Gastrocnemius medialis (tissue), 4 donors: ENCODE results near the gene UPK3B. TPM values are rescaled to one million over a fixed set of nuclear protein-coding genes. Genes with fewer than 3 reads are reported as not detected.
"Not testable (repeated sequence)": the region's sequence is repeated elsewhere in the genome, so short reads cannot be mapped to it uniquely, and the experiment has no call there.

Source experiments
- ATAC-seq, 2 donors: fragments of 150-250 bp; one replicate each; pipeline ENCODE4 v1.9.1; 2016
- DNase-seq, 2 donors: peaks; one replicate each; pipeline ENCODE4 v3.0.0-alpha.2; 2019
- H3K27ac ChIP-seq, 4 donors: fragments of 200-600 bp; sonication (generic); 1 replicate in 1 of 4; 2 replicates in 3 of 4; pipeline ENCODE4 v1.5.1; 2016 to 2018; ENCODE audit warnings: mild to moderate bottlenecking in 2 of 4, moderate library complexity in 1 of 4
- H3K27me3 ChIP-seq, 3 donors: fragments of 200-600 bp; sonication (generic) in 2 of 3; 1 replicate in 1 of 3; 2 replicates in 2 of 3; pipeline versions ENCODE4 v1.5.1 to v1.6.0; 2016 to 2019; ENCODE audit warnings: mild to moderate bottlenecking in 1 of 3, moderate library complexity in 1 of 3
- H3K36me3 ChIP-seq, 2 donors: fragments of 200-600 bp; sonication (generic) in 1 of 2; one replicate each; pipeline ENCODE4 v1.5.1; 2017 to 2018
- H3K4me1 ChIP-seq, 2 donors: fragments of 200-600 bp; sonication (generic) in 1 of 2; one replicate each; pipeline ENCODE4 v1.5.1; 2016 to 2017; ENCODE audit warnings: mild to moderate bottlenecking in 2 of 2
- H3K4me3 ChIP-seq, 4 donors: fragments of 200-600 bp; sonication (generic) in 3 of 4; 1 replicate in 1 of 4; 2 replicates in 3 of 4; pipeline ENCODE4 v1.5.1; 2016 to 2019; ENCODE audit warnings: mild to moderate bottlenecking in 2 of 4
- H3K9me3 ChIP-seq, 3 donors: fragments of 200-600 bp; sonication (generic) in 2 of 3; 1 replicate in 1 of 3; 2 replicates in 2 of 3; pipeline ENCODE4 v1.5.1; 2016 to 2019
- CTCF ChIP-seq, 5 experiments: fragments of 450-650 bp in 3 of 5; fragments of 200-600 bp in 2 of 5; sonication (generic) in 2 of 5; IDR thresholded peaks in 4 of 5; conservative IDR thresholded peaks in 1 of 5; 1 replicate in 4 of 5; 2 replicates in 1 of 5; pipeline ENCODE4 v1.5.1; 2016 to 2019; ENCODE audit warnings: antibody characterized with exemption in 5 of 5, mild to moderate bottlenecking in 3 of 5, moderate library complexity in 3 of 5
- POLR2A ChIP-seq, 2 donors: fragments of 450-650 bp; IDR thresholded peaks; one replicate each; pipeline ENCODE4 v1.6.1; 2017; ENCODE audit warnings: antibody characterized with exemption in 2 of 2, mild to moderate bottlenecking in 2 of 2, moderate library complexity in 2 of 2
- in situ Hi-C, 4 donors: fragments of 200-750 bp; cut with MboI; loops; one replicate each; pipeline versions ENCODE4 v1.15.0 to v1.8.0; 2017; ENCODE audit warnings: low sequenced_read_pairs in 4 of 4
- intact Hi-C: fragments of 100-400 bp; cut with DNase I; formaldehyde crosslinking; loops from one replicate; pipeline ENCODE4 v1.15.1; 2023; ENCODE audit warnings: low total_unique reads
- total RNA-seq, 4 donors: library from RNA; depleted of rRNA; stranded (reverse); fragments of >200 nt; gene quantifications; one replicate each; pipeline versions ENCODE4 v1.1.0 to v1.2.3, GENCODE V29; 2016

Gene UPK3B
- total RNA-seq, 4 donors from 2014 or later: 0.22 to 0.92 (median 0.27) TPM; not detected in 1

GRCh38 chr7:76531643-76532042, 21.3 kb downstream of the UPK3B start:
- DNase-seq, H3K9me3 ChIP-seq, H3K36me3 ChIP-seq, H3K27ac ChIP-seq, H3K4me1 ChIP-seq, in situ Hi-C loops, ATAC-seq, H3K4me3 ChIP-seq, H3K27me3 ChIP-seq, intact Hi-C loops: not testable (repeated sequence)

- H3K27ac ChIP-seq, ATAC-seq, H3K36me3 ChIP-seq, H3K27me3 ChIP-seq, in situ Hi-C loops, intact Hi-C loops, H3K9me3 ChIP-seq, H3K4me1 ChIP-seq, H3K4me3 ChIP-seq, DNase-seq: not testable (repeated sequence)
These were observed 32.8 kb downstream of the UPK3B start, which contains the start of gene SPDYE16 for GRCh38 chr7:76543197-76543596. Gene SPDYE16 (minus strand): TSS chr7:76543297. CDS start chr7:76541459, 1,838 bp downstream.

DNA sequence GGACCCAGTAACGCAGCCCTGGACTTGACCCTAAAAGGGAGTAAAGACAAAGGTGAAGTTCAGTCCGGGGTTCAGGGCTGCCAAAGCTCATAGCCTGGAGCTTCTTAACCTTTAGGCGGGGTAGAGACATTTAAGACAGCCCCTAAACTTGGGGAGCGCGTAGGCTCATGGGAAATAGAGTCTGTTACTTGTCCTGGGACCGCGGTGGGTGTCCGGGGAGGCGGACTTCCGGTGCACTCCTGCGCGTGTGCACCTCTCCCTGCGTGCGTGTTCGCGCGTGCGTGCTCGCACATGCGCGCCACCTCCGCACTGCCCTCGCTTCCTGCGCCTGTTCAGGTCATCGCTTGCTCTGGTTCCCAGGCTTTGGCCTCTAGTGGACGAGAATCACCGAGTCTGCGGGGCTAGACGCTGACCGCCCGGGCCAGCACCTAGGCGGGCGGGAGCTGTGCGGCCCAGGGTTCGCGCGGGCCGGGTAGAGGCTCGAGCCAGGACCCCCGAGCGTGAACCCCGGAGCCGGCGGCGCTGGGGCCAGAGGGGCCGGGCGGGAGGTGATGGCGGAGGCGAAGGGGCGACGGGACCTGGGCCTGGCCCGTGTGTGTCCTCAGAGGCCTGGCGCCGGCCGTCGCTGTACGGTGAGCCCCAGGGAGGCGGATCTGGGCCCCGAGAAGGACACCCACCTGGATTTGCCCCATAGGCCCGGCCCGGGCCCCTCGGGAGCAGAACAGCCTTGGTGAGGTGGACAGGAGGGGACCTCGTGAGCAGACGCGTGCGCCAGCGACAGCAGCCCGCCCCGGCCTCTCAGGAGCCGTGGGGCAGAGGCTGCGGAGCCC, 38.9 kb downstream of the UPK3B start:
- in situ Hi-C loops: not testable (repeated sequence)

DNA sequence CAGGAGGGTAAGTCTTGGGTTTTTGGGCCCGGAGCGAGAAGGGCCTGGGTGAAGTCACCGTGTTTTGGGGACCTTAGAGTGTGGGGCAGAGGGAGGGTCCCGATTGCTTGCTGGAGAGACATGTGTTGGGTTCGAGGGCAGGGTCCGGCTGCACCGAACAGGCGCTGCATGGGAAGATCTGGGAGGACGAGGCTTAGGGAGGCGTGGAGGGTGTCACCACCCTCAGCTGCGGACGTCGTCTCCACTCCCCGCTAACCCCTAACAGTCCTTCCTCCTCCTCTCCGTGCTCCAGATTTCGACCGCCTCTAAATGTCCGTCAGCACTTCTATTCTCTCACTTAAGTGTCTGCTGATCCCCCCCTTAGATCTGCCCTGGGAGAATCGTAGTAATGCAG, 39.5 kb downstream of the UPK3B start:
- intact Hi-C loops, DNase-seq, ATAC-seq: not testable (repeated sequence)

More for the DNA sequence above, 38.9 kb downstream of the UPK3B start:
- H3K27me3 ChIP-seq, intact Hi-C loops, H3K4me1 ChIP-seq, H3K9me3 ChIP-seq, H3K36me3 ChIP-seq: not testable (repeated sequence)
- peak; percentile 99 to 100 for ATAC-seq
- peak; percentile 88 to 93 for DNase-seq
- TF ChIP-seq CTCF (IDR thresholded peaks at IDR 0.05 in 4 of 5, conservative IDR thresholded peaks at IDR 0.05 in 1 of 5): peak in 2 of 5 experiments; percentile 10 to 12
- TF ChIP-seq POLR2A (IDR thresholded peaks at IDR 0.05): peak; percentile 65 to 67
- Histone ChIP-seq H3K4me3 (peak overlapping the region; percentile 70 to 100 (median 96)), H3K27ac (peak overlapping the region; percentile 94 to 100 (median 96))

GRCh38 chr7:76551992-76552391, 41.6 kb downstream of the UPK3B start:
- ATAC-seq, DNase-seq, in situ Hi-C loops, H3K36me3 ChIP-seq, H3K27ac ChIP-seq, H3K27me3 ChIP-seq, H3K4me3 ChIP-seq, H3K9me3 ChIP-seq, intact Hi-C loops: not testable (repeated sequence)
- peaks cover 9 to 10% of the 10 kb centered on the region in 2 donors for H3K4me1 ChIP-seq

More for the DNA sequence above, 39.5 kb downstream of the UPK3B start:
- H3K4me3 ChIP-seq: peak overlapping the region; percentile 70 to 100 (median 96)
- in situ Hi-C loops, H3K4me1 ChIP-seq, H3K27me3 ChIP-seq, H3K9me3 ChIP-seq, H3K36me3 ChIP-seq: not testable (repeated sequence)
- peak overlapping the region; percentile 94 to 100 (median 96) for H3K27ac ChIP-seq

- H3K4me3 ChIP-seq, H3K27ac ChIP-seq, H3K36me3 ChIP-seq, intact Hi-C loops, H3K4me1 ChIP-seq, H3K9me3 ChIP-seq, H3K27me3 ChIP-seq, in situ Hi-C loops, ATAC-seq, DNase-seq: not testable (repeated sequence)
These were observed 49.3 kb downstream of the UPK3B start for GRCh38 chr7:76559685-76560084.

DNA sequence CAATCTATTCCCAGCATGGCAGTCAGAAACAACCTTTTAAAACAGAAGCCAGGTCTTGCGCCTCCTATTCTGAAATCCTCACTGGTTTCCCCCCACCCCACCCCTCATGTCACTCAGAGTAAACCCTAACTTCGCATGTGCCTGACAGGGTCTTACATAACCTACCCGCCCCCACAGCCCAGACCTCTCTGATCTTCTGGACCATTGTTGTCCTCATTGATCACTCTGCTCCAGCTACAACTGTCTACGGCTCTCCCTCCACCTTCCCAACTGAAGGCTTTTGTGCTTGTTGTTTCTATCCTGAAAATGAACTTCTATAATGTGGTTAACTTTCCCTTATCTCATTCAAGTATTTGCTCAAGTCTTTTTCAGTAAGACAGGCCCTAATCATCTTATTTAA, 49.8 kb downstream of the UPK3B start:
- intact Hi-C loops, H3K27me3 ChIP-seq, H3K4me3 ChIP-seq, DNase-seq, H3K9me3 ChIP-seq, H3K27ac ChIP-seq, H3K36me3 ChIP-seq, in situ Hi-C loops, ATAC-seq, H3K4me1 ChIP-seq: not testable (repeated sequence)

DNA sequence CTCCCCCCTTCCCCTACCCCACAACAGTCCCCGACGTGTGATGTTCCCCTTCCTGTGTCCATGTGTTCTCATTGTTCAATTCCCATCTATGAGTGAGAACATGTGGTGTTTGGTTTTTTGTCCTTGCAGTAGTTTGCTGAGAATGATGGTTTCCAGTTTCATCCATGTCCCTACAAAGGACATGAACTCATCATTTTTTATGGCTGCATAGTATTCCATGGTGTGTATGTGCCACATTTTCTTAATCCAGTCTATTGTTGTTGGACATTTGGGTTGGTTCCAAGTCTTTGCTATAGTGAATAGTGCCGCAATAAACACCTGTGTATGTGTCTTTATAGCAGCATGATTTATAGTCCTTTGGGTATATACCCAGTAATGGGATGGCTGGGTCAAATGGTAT, 51.0 kb downstream of the UPK3B start:
- ATAC-seq, H3K27ac ChIP-seq, H3K9me3 ChIP-seq, DNase-seq, in situ Hi-C loops, intact Hi-C loops, H3K36me3 ChIP-seq, H3K4me1 ChIP-seq, H3K4me3 ChIP-seq, H3K27me3 ChIP-seq: not testable (repeated sequence)

GRCh38 chr7:76565001-76565400, 54.6 kb downstream of the UPK3B start:
- H3K27me3 ChIP-seq, DNase-seq, intact Hi-C loops, in situ Hi-C loops, ATAC-seq, H3K9me3 ChIP-seq, H3K4me1 ChIP-seq, H3K27ac ChIP-seq, H3K4me3 ChIP-seq, H3K36me3 ChIP-seq: not testable (repeated sequence)
